ENCODE data around the gene INTS2.
"Not testable (repeated sequence)": the region's sequence is repeated elsewhere in the genome, so short reads cannot be mapped to it uniquely, and the experiment has no call there.

DNA sequence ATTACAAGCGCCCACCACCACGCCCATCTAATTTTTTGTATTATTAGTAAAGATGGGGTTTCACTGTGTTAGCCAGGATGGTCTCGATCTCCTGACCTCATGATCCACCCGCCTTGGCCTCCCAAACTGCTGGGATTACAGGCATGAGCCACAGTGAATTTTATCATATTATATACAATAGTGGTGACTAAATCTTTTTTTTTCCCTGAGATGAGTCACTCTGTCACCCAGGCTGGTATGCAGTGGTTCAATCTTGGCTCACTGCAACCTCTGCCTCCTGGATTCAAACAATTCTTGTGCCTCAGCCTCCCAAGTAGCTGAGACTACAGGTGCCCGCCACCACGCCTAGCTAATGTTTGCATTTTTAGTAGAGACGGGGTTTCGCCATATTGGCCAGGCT is 41.9 kb downstream of the INTS2 start:
- TF ChIP-seq, protein P1, sequence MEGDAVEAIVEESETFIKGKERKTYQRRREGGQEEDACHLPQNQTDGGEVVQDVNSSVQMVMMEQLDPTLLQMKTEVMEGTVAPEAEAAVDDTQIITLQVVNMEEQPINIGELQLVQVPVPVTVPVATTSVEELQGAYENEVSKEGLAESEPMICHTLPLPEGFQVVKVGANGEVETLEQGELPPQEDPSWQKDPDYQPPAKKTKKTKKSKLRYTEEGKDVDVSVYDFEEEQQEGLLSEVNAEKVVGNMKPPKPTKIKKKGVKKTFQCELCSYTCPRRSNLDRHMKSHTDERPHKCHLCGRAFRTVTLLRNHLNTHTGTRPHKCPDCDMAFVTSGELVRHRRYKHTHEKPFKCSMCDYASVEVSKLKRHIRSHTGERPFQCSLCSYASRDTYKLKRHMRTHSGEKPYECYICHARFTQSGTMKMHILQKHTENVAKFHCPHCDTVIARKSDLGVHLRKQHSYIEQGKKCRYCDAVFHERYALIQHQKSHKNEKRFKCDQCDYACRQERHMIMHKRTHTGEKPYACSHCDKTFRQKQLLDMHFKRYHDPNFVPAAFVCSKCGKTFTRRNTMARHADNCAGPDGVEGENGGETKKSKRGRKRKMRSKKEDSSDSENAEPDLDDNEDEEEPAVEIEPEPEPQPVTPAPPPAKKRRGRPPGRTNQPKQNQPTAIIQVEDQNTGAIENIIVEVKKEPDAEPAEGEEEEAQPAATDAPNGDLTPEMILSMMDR (IDR thresholded peaks at IDR 0.05 in 8 of 11, conservative IDR thresholded peaks at IDR 0.05 in 3 of 11): not testable (repeated sequence)
- not testable (repeated sequence) for TF ChIP-seq POLR2A, POLR2AphosphoS5 (IDR thresholded peaks at IDR 0.05)

Data from spleen (tissue), 7 donors.